GM13976 (cell line): ENCODE data around the gene ATG4D.

Experiments
- DNase-seq: peaks from one replicate; pipeline ENCODE4 v3.0.0; 2012; ENCODE audit warnings: low spot score
- in situ Hi-C: fragments of 300-500 bp; cut with MboI; formaldehyde crosslinking; loops from one replicate; pipeline ENCODE4 v1.12.0; 2022; ENCODE audit warnings: low sequenced_read_pairs, mixed read lengths, inconsistent platforms; ENCODE audit not compliant: unreplicated experiment
- TF ChIP-seq, protein P1 (sequence below): IDR thresholded peaks from 2 replicates; pipeline ENCODE4 v1.5.1; 2012; ENCODE audit warnings: borderline replicate concordance, mild to moderate bottlenecking; ENCODE audit not compliant: insufficient read depth; ENCODE audit errors: extremely low read depth, missing control alignments, control extremely low read depth

ATG4D gene

GRCh38 chr19:10587022-10587838 lies 43.5 kb downstream of the ATG4D start, which contains the start of gene AP1M2:
Gene AP1M2, minus strand, starts transcription at chr19:10587312. Its CDS starts 81 bp downstream, at chr19:10587231.
- DNase-seq, result no peak
- in situ Hi-C loops, result no loop called here
- TF ChIP-seq, protein P1, sequence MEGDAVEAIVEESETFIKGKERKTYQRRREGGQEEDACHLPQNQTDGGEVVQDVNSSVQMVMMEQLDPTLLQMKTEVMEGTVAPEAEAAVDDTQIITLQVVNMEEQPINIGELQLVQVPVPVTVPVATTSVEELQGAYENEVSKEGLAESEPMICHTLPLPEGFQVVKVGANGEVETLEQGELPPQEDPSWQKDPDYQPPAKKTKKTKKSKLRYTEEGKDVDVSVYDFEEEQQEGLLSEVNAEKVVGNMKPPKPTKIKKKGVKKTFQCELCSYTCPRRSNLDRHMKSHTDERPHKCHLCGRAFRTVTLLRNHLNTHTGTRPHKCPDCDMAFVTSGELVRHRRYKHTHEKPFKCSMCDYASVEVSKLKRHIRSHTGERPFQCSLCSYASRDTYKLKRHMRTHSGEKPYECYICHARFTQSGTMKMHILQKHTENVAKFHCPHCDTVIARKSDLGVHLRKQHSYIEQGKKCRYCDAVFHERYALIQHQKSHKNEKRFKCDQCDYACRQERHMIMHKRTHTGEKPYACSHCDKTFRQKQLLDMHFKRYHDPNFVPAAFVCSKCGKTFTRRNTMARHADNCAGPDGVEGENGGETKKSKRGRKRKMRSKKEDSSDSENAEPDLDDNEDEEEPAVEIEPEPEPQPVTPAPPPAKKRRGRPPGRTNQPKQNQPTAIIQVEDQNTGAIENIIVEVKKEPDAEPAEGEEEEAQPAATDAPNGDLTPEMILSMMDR, result no peak

- in situ Hi-C loops, result no loop called here
- TF ChIP-seq, protein P1, result no peak
- DNase-seq, result no peak
Observed at GRCh38 chr19:10587839-10588150, 44.1 kb downstream of the ATG4D start.

- in situ Hi-C loops, result no loop called here
- no peak for DNase-seq
- TF ChIP-seq, protein P1, result no peak
Observed at GRCh38 chr19:10593148-10593547, 49.4 kb downstream of the ATG4D start.

GRCh38 chr19:10593820-10594637 lies 50.3 kb downstream of the ATG4D start:
- peak; percentile 53 for DNase-seq
- in situ Hi-C loops, result no loop called here
- TF ChIP-seq, protein P1, result no peak

DNA sequence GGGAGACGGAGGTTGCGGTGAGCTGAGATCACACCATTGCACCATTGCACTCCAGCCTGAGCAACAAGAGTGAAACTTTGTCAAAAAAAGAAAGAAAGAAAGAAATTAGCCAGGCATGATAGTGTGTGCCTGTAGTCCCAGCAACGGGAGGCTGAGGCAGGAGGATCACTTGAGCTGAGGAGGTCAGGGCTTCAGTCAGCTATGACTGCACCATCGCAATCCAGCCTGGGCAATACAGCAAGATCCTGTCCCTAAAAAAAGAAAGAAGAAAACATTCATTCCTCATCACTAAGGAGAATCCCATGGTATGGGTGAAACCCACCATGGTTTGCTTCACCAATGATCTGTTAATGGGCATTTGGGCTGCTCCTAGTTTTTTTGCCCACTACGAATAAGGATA lies 56.4 kb downstream of the ATG4D start:
- DNase-seq, result no peak
- in situ Hi-C loops, result no loop called here
- TF ChIP-seq, protein P1, result no peak

GRCh38 chr19:10601999-10602329 lies 58.3 kb downstream of the ATG4D start:
- DNase-seq, result no peak
- TF ChIP-seq, protein P1, result no peak
- in situ Hi-C loops, result no loop called here
